ENCODE data around the gene TMEM248. TPM values are rescaled to one million over a fixed set of nuclear protein-coding genes. Genes with fewer than 3 reads are reported as not detected.
"Not testable (repeated sequence)": the region's sequence is repeated elsewhere in the genome, so short reads cannot be mapped to it uniquely, and the experiment has no call there.

TMEM248 gene
- total RNA-seq, 1 donor from 2014 or later, result 83.6 TPM

DNA sequence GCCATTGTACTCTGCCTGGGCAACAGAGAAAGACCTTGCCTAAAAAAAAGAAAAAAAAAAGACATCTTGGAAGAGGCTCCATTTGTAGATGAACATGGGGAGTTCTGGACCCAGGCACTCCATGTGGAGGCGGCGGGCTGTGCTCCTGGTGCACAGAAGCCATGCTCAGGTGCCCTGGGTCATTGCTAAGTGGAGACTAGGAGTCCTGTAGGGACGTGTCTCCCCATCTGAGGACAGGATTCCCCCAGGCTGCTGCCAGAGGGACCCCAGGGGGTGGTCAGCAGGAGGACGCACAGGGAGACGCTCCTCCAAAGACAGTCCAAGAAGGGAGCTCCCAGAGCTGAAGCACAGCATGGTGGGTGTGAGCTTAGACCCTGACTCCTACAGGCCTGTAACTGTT, 40.1 kb downstream of the TMEM248 start:
- intact Hi-C loops (cut with micrococcal nuclease), result no loop called here
- Mint-ChIP-seq H3K36me3 (ENCODE audit: low read depth) (peaks cover 31% of the 10 kb centered on the region), H3K9me3 (no peaks in the 10 kb centered on the region), H3K27ac (no peak overlapping the region), H3K4me3 (no peak overlapping the region), H3K27me3 (ENCODE audit: insufficient read depth) (no peaks in the 10 kb centered on the region), H3K4me1 (ENCODE audit: low read depth) (no peaks in the 10 kb centered on the region)
- no peak for DNase-seq (ENCODE audit: low spot score)

DNA sequence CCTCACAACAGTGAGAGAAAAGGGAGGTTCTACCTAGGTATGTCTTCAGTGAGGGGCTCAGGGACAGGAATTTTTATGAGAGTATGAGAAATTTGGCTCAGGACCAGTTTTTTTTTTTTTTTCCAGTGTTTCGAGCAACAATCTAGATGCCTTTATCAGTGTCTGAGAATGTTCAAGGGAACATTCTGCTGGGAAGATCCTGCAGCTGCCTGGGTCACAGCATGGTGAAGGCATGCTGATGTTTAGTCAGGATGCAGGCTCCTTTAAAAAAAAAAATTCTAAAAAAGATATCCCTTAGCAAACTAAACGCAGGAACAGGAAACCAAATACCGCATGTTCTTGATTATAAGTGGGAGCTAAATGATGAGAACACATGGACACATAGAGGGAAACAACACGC, 43.4 kb downstream of the TMEM248 start:
- H3K36me3 Mint-ChIP-seq (ENCODE audit: low read depth), result peaks cover 5% of the 10 kb centered on the region
- no peak overlapping the region for H3K4me3 Mint-ChIP-seq
- H3K27ac Mint-ChIP-seq, result no peak overlapping the region
- intact Hi-C loops (cut with micrococcal nuclease), result no loop called here
- no peaks in the 10 kb centered on the region for H3K9me3 Mint-ChIP-seq
- no peaks in the 10 kb centered on the region for H3K27me3 Mint-ChIP-seq (ENCODE audit: insufficient read depth)
- H3K4me1 Mint-ChIP-seq (ENCODE audit: low read depth), result no peaks in the 10 kb centered on the region
- no peak for DNase-seq (ENCODE audit: low spot score)

DNA sequence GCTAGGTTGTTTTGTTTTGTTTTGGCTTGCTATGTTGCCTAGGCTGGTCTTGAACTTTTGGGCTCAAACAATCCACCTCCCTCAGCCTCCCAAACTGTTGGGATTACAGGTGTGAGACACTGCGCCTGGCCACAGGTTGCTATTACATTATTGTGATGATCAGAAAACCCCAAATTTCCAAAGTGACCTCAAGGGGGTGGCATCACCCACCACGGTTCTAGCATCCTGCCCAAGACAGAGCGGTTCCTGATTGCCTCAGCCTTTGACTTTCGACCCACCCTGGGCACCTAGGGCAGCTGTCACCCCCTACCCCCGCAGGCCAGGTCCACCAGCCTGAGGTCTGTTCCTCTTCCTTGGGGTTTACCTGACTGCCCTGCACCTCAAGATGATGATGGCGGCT, 46.0 kb downstream of the TMEM248 start:
- Mint-ChIP-seq H3K4me1 (ENCODE audit: low read depth) (no peaks in the 10 kb centered on the region), H3K27me3 (ENCODE audit: insufficient read depth) (peaks cover 2% of the 10 kb centered on the region), H3K27ac (no peak overlapping the region), H3K36me3 (ENCODE audit: low read depth) (no peaks in the 10 kb centered on the region), H3K9me3 (no peaks in the 10 kb centered on the region), H3K4me3 (no peak overlapping the region)
- no peak for DNase-seq (ENCODE audit: low spot score)
- intact Hi-C loops (cut with micrococcal nuclease), result no loop called here

DNA sequence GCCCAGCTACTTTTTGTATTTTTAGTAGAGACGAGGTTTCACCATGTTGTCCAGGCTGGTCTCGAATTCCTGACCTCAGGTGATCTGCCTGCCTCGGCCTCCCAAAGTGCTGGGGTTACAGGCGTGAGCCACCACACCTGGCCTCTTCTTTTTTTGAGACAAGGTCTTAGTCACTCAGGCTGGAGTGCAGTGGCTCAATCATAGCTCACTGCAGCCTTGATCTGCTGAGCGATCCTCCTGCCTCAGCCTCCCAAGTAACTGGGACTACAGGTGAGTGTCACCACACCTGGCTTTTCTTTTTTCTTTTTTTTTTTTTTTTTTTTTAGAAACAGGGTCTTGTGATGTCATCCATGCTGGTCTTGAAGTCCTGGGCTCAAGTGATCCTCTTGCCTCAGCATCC, 48.0 kb downstream of the TMEM248 start:
- H3K27me3 Mint-ChIP-seq (ENCODE audit: insufficient read depth); H3K4me1 Mint-ChIP-seq (ENCODE audit: low read depth); DNase-seq (ENCODE audit: low spot score); H3K4me3 Mint-ChIP-seq; H3K9me3 Mint-ChIP-seq; intact Hi-C loops (cut with micrococcal nuclease); H3K27ac Mint-ChIP-seq; H3K36me3 Mint-ChIP-seq (ENCODE audit: low read depth): not testable (repeated sequence)

DNA sequence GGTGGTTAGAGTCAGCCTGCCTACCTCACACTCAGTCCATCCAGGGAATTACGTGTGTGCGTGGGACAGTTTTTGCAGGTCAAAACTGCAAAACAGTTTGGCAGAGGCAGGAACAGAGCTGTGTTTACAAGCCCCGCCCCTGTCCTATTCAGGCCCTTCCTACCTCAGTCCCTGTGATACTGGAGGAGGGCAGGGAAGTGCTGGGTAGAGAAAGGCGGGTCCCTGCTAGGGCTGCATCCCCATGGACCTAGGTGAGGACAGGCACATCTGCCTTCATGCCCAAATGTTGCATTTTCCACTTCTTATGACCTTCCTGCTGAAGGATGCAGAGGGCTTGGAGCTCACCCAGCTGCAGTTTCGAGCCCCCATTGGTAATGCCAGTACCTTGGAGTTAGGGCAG, 49.3 kb downstream of the TMEM248 start:
- intact Hi-C loops (cut with micrococcal nuclease), result no loop called here
- Mint-ChIP-seq H3K4me1 (ENCODE audit: low read depth) (no peaks in the 10 kb centered on the region), H3K27ac (no peak overlapping the region), H3K27me3 (ENCODE audit: insufficient read depth) (peaks cover 2% of the 10 kb centered on the region), H3K4me3 (no peak overlapping the region), H3K9me3 (no peaks in the 10 kb centered on the region), H3K36me3 (ENCODE audit: low read depth) (no peaks in the 10 kb centered on the region)
- no peak for DNase-seq (ENCODE audit: low spot score)

DNA sequence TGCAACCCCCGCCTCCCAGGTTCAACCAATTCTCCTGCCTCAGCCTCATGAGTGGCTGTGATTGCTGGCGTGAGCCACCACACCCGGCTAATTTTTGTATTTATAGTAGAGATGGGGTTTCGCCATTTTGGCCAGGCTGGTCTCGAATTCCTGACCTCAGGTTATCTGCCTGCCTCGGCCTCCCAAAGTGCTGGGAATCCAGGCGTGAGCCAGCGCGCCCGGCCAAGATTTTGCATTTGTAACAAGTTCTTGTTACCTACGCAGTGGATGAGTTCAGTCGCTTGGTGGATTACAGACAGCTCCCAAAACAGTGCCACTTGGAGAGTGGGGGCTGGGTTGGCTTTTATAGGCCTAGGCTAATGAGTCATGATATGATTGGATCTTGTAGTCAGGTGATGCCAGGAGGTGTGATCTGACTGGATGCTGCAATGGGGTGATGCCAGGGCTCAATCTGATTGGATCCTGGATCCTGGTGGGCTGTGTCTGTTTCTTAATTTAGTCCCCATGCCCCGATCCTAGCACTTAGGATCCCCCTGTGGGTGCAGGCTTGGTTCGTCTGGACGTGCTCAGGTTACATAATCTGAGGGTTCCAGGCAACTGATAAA, 54.1 kb downstream of the TMEM248 start:
- DNase-seq (ENCODE audit: low spot score), result no peak
- H3K9me3 Mint-ChIP-seq, result peaks cover 11% of the 10 kb centered on the region
- H3K27ac Mint-ChIP-seq, result no peak overlapping the region
- H3K4me3 Mint-ChIP-seq, result no peak overlapping the region
- no peaks in the 10 kb centered on the region for H3K4me1 Mint-ChIP-seq (ENCODE audit: low read depth)
- H3K27me3 Mint-ChIP-seq (ENCODE audit: insufficient read depth), result peaks cover 2% of the 10 kb centered on the region
- peaks cover 3% of the 10 kb centered on the region for H3K36me3 Mint-ChIP-seq (ENCODE audit: low read depth)
- intact Hi-C loops (cut with micrococcal nuclease), result no loop called here

DNA sequence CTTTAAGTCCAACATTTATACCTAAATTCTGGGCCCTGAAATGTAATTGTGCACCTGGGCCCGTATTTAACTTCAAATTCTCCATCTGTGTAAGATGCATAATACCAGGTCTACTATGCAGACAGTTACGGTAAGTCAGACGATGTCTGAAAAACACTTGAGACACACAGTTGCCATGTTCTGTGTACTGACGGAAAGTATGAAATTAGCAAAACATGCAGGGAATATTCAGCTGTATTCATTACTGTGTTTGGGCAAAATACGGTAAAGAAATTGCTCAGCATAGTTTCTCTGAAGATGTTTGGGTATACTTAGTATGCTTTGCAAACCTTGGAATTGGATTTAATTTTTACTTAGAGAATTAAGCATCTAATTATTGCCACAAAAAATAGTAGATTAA, 57.3 kb downstream of the TMEM248 start:
- H3K36me3 Mint-ChIP-seq (ENCODE audit: low read depth); H3K27ac Mint-ChIP-seq; H3K4me1 Mint-ChIP-seq (ENCODE audit: low read depth); DNase-seq (ENCODE audit: low spot score); H3K4me3 Mint-ChIP-seq; intact Hi-C loops (cut with micrococcal nuclease); H3K27me3 Mint-ChIP-seq (ENCODE audit: insufficient read depth): not testable (repeated sequence)
- peaks cover 22% of the 10 kb centered on the region for H3K9me3 Mint-ChIP-seq

DNA sequence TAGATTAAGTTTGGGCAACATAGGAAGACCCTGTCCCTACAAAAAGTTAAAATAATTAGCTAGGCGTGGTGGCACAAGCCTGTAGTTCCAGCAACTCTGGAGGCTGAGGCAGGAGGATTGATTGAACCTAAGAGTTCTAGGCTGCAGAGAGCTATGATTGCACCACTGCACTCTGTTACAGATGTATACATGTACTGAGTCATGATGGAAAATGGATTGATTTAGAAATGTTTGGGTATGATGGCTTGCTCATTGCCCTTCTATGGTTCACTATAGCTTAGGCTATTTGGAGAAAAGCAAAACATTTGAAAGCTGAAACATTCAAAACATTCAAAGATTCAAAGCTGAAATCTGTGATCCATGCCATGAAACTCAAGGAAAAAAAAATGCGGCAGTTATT, 58.0 kb downstream of the TMEM248 start:
- H3K36me3 Mint-ChIP-seq (ENCODE audit: low read depth); H3K27ac Mint-ChIP-seq; DNase-seq (ENCODE audit: low spot score); H3K27me3 Mint-ChIP-seq (ENCODE audit: insufficient read depth); intact Hi-C loops (cut with micrococcal nuclease); H3K4me3 Mint-ChIP-seq; H3K4me1 Mint-ChIP-seq (ENCODE audit: low read depth): not testable (repeated sequence)
- H3K9me3 Mint-ChIP-seq, result peaks cover 22% of the 10 kb centered on the region

DNA sequence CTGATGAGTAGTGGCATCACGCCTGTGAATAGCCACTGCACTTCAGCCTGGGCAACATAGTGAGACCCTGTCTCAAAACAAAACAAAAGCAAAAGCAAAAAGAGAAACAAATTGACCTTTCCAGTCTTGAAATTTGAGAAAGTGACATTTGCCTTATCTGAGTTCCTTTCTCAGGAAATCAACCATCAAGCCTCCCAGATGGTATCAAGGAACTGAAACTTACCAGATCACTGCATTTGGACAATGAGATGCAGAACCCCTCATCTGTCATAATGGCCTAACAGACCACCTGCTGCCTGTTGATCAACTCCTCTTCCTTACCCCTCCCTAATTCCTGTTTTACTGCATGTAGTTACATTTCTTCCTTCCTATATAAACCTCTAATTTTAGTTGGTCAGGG, 59.3 kb downstream of the TMEM248 start:
- H3K27me3 Mint-ChIP-seq (ENCODE audit: insufficient read depth); intact Hi-C loops (cut with micrococcal nuclease); H3K36me3 Mint-ChIP-seq (ENCODE audit: low read depth); H3K27ac Mint-ChIP-seq; DNase-seq (ENCODE audit: low spot score); H3K4me1 Mint-ChIP-seq (ENCODE audit: low read depth); H3K4me3 Mint-ChIP-seq: not testable (repeated sequence)
- H3K9me3 Mint-ChIP-seq, result peaks cover 22% of the 10 kb centered on the region

DNA sequence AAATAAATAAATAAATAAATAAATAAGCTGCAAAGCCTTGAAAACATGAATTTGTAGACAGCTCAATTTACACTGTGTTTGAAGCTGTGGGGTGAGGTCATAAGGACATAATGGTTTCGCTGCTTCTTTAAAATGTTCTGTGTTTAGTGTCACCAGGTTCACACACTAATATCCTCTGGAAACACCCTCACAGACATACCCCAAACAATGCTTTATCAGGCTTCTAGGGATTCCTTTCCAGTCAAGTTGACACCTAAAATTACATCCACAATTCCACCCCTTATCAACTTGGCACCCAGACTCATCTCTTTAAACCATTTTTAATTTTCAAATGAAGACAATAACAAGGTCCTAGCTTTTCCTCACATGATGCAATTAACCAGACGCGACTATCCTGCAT, 68.5 kb downstream of the TMEM248 start:
- H3K9me3 Mint-ChIP-seq; DNase-seq (ENCODE audit: low spot score); H3K4me3 Mint-ChIP-seq; H3K27ac Mint-ChIP-seq; intact Hi-C loops (cut with micrococcal nuclease); H3K27me3 Mint-ChIP-seq (ENCODE audit: insufficient read depth): not testable (repeated sequence)
- peaks cover 33% of the 10 kb centered on the region for H3K36me3 Mint-ChIP-seq (ENCODE audit: low read depth)
- H3K4me1 Mint-ChIP-seq (ENCODE audit: low read depth), result peaks cover 18% of the 10 kb centered on the region

DNA sequence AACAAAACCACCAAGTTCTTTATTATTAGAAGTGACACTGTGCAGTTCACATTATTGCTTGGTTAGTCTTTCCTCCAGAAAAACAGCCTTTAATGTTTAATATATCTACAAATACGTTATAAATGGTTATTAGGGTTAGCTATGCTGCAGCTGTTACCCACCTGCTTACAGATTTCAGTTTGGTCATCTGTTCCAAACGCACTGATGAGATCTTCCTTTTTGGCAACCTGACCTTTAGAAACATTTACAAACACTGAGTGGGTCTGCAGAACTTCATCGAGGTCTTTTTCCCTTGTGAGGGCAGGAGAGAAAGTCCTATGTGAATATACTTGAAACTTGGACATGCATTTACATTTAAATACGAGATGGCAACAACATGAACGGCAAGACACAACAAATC, 73.0 kb downstream of the TMEM248 start:
- H3K27me3 Mint-ChIP-seq (ENCODE audit: insufficient read depth); DNase-seq (ENCODE audit: low spot score); H3K9me3 Mint-ChIP-seq: not testable (repeated sequence)
- intact Hi-C loops (cut with micrococcal nuclease), result loop anchor here (2.0 to 10.0 kb wide), 3 partner anchors 311 to 1989 kb away; partner anchors contain the start of gene ERV3-1
- peaks cover 19% of the 10 kb centered on the region for H3K36me3 Mint-ChIP-seq (ENCODE audit: low read depth)
- H3K4me3 Mint-ChIP-seq, result peak overlapping the region; percentile 100
- peaks cover 26% of the 10 kb centered on the region for H3K4me1 Mint-ChIP-seq (ENCODE audit: low read depth)
- H3K27ac Mint-ChIP-seq, result peak overlapping the region; percentile 100

DNA sequence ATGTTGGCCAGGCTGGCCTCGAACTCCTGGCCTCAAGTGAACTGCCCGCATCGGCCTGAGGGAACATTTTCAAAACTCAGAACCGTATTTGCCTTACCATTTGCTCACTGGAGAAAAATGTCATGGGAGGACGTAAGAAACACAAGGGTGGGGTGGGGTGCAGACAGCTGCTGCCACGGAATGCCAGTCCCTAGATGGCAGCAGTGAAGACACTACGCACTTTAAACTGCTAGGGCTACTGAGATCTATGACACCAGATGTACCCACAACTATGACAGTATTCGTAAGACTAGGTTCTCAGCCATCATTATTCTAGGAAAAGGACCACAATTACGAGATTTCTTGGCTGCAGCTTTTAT, 73.6 kb downstream of the TMEM248 start:
- intact Hi-C loops (cut with micrococcal nuclease), result loop anchor here (1.0 to 10.0 kb wide), 6 partner anchors 74 to 1990 kb away; partner anchors contain the start of genes CRCP, ERV3-1 and RABGEF1
- H3K9me3 Mint-ChIP-seq; H3K27me3 Mint-ChIP-seq (ENCODE audit: insufficient read depth): not testable (repeated sequence)
- DNase-seq (ENCODE audit: low spot score), result peak; percentile 34
- peak overlapping the region; percentile 100 for H3K27ac Mint-ChIP-seq
- H3K4me1 Mint-ChIP-seq (ENCODE audit: low read depth), result peaks cover 26% of the 10 kb centered on the region
- peak overlapping the region; percentile 100 for H3K4me3 Mint-ChIP-seq
- H3K36me3 Mint-ChIP-seq (ENCODE audit: low read depth), result peaks cover 23% of the 10 kb centered on the region

DNA sequence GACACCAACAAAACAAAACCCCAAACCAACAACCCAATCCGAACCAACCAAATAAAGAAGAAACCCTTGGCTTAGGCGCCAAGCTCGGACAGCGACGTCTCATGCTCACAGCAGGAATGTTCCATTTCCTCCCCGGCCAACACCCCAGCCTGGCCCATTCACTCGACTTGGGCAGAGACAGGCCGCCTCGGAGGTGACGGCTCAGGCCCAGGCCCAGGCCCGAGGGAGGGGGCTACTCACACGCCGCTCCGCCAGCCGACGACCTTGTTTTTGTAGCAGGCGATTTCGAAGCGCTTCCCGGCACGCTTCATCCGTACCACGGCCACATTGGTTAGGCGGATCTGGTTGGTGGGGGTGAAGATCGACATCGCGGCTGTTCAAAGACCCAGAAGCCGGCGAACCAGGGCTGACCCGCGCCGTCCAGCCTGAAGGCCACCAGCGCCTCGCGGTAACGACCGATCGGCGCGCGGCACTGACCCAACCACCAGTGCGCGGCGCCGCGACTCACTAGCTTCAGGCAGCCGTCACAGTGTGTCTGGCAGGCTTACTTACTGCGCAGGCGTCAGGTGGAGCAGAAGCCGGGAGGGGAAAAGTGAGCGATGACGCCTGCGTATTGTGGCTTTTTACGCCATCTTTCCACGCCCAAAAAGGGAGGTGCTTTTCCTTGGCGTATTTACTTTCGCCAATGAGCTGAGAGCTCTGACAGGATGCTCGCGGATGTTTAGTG, 74.2 kb downstream of the TMEM248 start, which contains the start of gene SBDS:
Gene SBDS, minus strand, starts transcription at position 537 of the 727 bp plus-strand sequence. Its CDS starts 169 bp downstream, at position 368.
- H3K27me3 Mint-ChIP-seq (ENCODE audit: insufficient read depth); H3K9me3 Mint-ChIP-seq: not testable (repeated sequence)
- Mint-ChIP-seq H3K36me3 (ENCODE audit: low read depth) (peaks cover 24% of the 10 kb centered on the region), H3K27ac (peak within 1 kb of the TSS; percentile 100), H3K4me3 (peak within 1 kb of the TSS; percentile 100), H3K4me1 (ENCODE audit: low read depth) (peaks cover 26% of the 10 kb centered on the region)
- peak; percentile 94 for DNase-seq (ENCODE audit: low spot score)
- intact Hi-C loops (cut with micrococcal nuclease), result loop anchor here (1.0 to 10.0 kb wide), 6 partner anchors 75 to 1990 kb away; partner anchors contain the start of genes CRCP, ERV3-1 and RABGEF1
